Measurements from ENCODE around the gene PDGFRB.

PDGFRB gene

DNA sequence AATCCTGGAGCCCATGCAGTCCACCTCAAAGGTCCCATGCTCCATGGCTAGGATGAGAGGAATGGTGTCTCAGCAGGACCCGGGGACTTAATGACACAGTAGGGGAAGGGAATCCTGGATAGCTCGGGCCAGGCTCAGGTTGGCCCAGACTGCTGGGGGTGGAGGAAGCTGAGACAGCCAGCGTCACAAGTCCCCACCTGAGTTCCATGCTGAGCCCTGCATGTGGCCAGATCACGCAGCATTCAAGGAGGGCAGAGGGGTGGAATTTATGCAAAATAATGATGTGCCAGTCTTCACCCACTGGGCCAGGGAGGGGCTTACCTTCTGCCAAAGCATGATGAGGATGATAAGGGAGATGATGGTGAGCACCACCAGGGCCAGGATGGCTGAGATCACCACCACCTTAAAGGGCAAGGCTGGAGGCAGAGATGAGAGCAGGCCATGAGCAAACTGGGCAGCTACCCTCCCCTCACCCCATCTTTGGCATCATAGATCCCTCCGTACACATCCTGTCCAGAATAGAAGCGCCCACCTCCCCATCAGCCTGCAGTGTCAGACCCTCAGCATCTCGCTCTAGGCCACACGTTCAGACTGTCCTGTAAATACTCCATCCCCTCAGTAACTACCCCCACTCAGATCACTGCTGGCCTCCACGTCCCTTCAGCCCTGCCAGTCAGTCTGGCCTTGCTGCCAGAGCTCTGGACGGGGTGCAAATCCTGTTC, 29.3 kb downstream of the PDGFRB start:
- Histone ChIP-seq H3K27me3 (no peaks in the 10 kb centered on the region), H3K4me1 (peaks cover 0 to 21% (median 18%) of the 10 kb centered on the region in 4 donors), H3K9me3 (no peaks in the 10 kb centered on the region), H3K36me3 (peaks cover 92 to 99% (median 98%) of the 10 kb centered on the region in 3 donors), H3K27ac (peak overlapping the region; percentile 60 to 89), H3K4me3 (no peak overlapping the region)
- intact Hi-C loops (cut with DNase I; ENCODE audit: low total_unique reads) = loop anchor here (5.0 kb wide), 1 partner anchor 36 kb away; no protein-coding TSS in a partner anchor
- DNase-seq = no peak
- TF ChIP-seq, protein P1, sequence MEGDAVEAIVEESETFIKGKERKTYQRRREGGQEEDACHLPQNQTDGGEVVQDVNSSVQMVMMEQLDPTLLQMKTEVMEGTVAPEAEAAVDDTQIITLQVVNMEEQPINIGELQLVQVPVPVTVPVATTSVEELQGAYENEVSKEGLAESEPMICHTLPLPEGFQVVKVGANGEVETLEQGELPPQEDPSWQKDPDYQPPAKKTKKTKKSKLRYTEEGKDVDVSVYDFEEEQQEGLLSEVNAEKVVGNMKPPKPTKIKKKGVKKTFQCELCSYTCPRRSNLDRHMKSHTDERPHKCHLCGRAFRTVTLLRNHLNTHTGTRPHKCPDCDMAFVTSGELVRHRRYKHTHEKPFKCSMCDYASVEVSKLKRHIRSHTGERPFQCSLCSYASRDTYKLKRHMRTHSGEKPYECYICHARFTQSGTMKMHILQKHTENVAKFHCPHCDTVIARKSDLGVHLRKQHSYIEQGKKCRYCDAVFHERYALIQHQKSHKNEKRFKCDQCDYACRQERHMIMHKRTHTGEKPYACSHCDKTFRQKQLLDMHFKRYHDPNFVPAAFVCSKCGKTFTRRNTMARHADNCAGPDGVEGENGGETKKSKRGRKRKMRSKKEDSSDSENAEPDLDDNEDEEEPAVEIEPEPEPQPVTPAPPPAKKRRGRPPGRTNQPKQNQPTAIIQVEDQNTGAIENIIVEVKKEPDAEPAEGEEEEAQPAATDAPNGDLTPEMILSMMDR (IDR thresholded peaks at IDR 0.05) = no peak

DNA sequence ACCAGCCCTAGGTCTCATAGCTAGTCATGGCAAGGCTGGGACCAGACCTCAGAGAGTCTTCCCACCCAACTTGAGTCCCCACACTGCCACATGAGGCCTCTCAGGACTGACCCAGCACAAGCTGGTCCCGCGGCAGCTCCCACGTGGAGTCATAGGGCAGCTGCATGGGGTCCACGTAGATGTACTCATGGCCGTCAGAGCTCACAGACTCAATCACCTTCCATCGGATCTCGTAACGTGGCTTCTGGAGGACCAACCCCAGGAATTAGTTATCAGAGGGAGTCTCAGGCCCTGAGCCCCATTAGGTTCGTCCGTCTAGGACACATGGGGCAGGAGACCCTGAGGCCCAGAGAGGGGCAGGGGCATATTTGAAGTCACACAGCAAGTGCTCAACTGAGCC, 30.3 kb downstream of the PDGFRB start:
- H3K27me3 ChIP-seq = no peaks in the 10 kb centered on the region

DNA sequence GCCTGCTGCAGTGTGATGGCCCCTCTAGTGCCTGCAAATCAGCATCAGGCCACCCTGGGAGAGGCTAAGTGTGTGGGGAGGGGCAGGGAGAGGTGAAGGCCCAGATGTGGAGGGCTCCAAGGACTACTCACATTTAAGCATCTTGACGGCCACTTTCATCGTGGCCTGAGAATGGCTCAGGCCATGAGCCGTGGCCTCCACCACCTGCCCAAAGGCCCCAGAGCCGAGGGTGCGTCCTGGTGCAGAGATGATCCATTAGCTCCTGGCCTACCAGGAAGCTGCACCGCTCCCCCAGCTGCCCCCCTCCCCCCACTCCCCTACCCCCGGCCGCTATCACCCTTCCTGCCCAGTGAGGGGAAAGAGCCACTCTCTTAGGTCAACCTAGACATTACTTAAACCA, 31.0 kb downstream of the PDGFRB start:
- peaks cover 96 to 100% (median 99%) of the 10 kb centered on the region in 3 donors for H3K36me3 ChIP-seq
- H3K27me3 ChIP-seq = no peaks in the 10 kb centered on the region
- H3K4me1 ChIP-seq = peaks cover 0 to 3% (median 2%) of the 10 kb centered on the region in 4 donors

More for the DNA sequence above, 30.3 kb downstream of the PDGFRB start:
- no peak overlapping the region for H3K4me3 ChIP-seq
- TF ChIP-seq, protein P1 (IDR thresholded peaks at IDR 0.05) = no peak
- H3K27ac ChIP-seq = peak overlapping the region; percentile 60 to 89
- H3K9me3 ChIP-seq = no peaks in the 10 kb centered on the region
- H3K4me1 ChIP-seq = peaks cover 0 to 11% (median 10%) of the 10 kb centered on the region in 4 donors
- peaks cover 94 to 99% (median 98%) of the 10 kb centered on the region in 3 donors for H3K36me3 ChIP-seq
- intact Hi-C loops (cut with DNase I; ENCODE audit: low total_unique reads) = loop anchor here (5.0 kb wide), 1 partner anchor 37 kb away; no protein-coding TSS in a partner anchor
- DNase-seq = no peak

GRCh38 chr5:150124111-150124557, 31.5 kb downstream of the PDGFRB start:
- TF ChIP-seq, protein P1 (IDR thresholded peaks at IDR 0.05) = no peak
- DNase-seq = peak in 1 of 2 donors; percentile 67
- intact Hi-C loops (cut with DNase I; ENCODE audit: low total_unique reads) = no loop called here
- H3K27ac ChIP-seq = peak overlapping the region; percentile 32 to 89
- no peaks in the 10 kb centered on the region for H3K9me3 ChIP-seq
- H3K27me3 ChIP-seq = no peaks in the 10 kb centered on the region
- H3K36me3 ChIP-seq = peaks cover 96 to 100% (median 99%) of the 10 kb centered on the region in 3 donors
- no peak overlapping the region for H3K4me3 ChIP-seq
- H3K4me1 ChIP-seq = no peaks in the 10 kb centered on the region

More for the DNA sequence above, 31.0 kb downstream of the PDGFRB start:
- intact Hi-C loops (cut with DNase I; ENCODE audit: low total_unique reads) = no loop called here
- TF ChIP-seq, protein P1 (IDR thresholded peaks at IDR 0.05) = no peak
- Histone ChIP-seq H3K4me3 (no peak overlapping the region), H3K27ac (peak overlapping the region; percentile 32 to 89), H3K9me3 (no peaks in the 10 kb centered on the region)
- DNase-seq = no peak

DNA sequence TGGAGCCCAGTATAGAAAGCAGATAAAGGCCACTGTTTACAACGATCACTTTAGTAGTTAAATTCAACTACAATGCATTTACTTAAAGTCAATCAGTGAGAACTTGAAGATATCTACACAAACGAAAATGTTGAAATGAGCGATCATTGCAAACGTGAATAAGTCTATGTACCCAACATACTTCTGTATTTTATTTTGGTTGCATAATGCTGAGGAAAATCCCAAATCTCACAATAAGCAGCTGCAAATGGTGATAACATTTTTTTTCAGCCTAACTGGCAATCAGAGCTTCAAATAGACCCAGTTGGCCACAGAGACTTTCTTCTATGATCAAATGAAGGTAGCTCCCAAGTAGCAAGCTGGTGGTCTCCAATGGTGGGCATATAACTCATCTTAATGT, 32.1 kb downstream of the PDGFRB start:
- Histone ChIP-seq H3K27me3 (no peaks in the 10 kb centered on the region), H3K27ac (peak overlapping the region in 1 of 2 donors; percentile 46), H3K36me3 (peaks cover 96 to 100% (median 99%) of the 10 kb centered on the region in 3 donors), H3K4me1 (no peaks in the 10 kb centered on the region), H3K4me3 (no peak overlapping the region), H3K9me3 (no peaks in the 10 kb centered on the region)
- TF ChIP-seq, protein P1 (IDR thresholded peaks at IDR 0.05) = no peak
- intact Hi-C loops (cut with DNase I; ENCODE audit: low total_unique reads) = no loop called here
- DNase-seq = no peak
